Type B pancreatic cell (in vitro differentiated cells): ENCODE data around the gene PRKAR2A. TPM values are rescaled to one million over a fixed set of nuclear protein-coding genes. Genes with fewer than 3 reads are reported as not detected.

Experiments
- DNase-seq: peaks from one replicate; pipeline ENCODE4 v3.0.0; 2021; ENCODE audit warnings: mixed read lengths; ENCODE audit not compliant: unreplicated experiment; ENCODE audit errors: extremely low spot score
- H3K27ac Mint-ChIP-seq: 2 replicates; pipeline ENCODE4 v1.8.0; 2021; ENCODE audit warnings: mild to moderate bottlenecking, mixed read lengths
- H3K27me3 Mint-ChIP-seq: 2 replicates; pipeline ENCODE4 v1.8.0; 2021; ENCODE audit warnings: mixed read lengths
- H3K36me3 Mint-ChIP-seq: 2 replicates; pipeline ENCODE4 v1.8.0; 2021; ENCODE audit warnings: mixed read lengths
- H3K4me1 Mint-ChIP-seq: one replicate; pipeline ENCODE4 v1.8.0; 2021; ENCODE audit warnings: mixed read lengths; ENCODE audit not compliant: unreplicated experiment
- H3K4me3 Mint-ChIP-seq: 2 replicates; pipeline ENCODE4 v1.8.0; 2021; ENCODE audit warnings: mild to moderate bottlenecking, mixed read lengths
- H3K9me3 Mint-ChIP-seq: 2 replicates; pipeline ENCODE4 v1.8.0; 2021; ENCODE audit warnings: mixed read lengths
- CTCF ChIP-seq: fragments of 200-600 bp; sonication (generic); conservative IDR thresholded peaks from 2 replicates; pipeline ENCODE4 v1.5.0; 2021; ENCODE audit warnings: antibody characterized with exemption, mild to moderate bottlenecking
- total RNA-seq: library from RNA; stranded (reverse); gene quantifications from 2 replicates; pipeline ENCODE4 v1.2.1, GENCODE V29; 2021; ENCODE audit warnings: low replicate concordance

The PRKAR2A gene
- total RNA-seq, 1 donor from 2014 or later: 44.1 TPM

DNA sequence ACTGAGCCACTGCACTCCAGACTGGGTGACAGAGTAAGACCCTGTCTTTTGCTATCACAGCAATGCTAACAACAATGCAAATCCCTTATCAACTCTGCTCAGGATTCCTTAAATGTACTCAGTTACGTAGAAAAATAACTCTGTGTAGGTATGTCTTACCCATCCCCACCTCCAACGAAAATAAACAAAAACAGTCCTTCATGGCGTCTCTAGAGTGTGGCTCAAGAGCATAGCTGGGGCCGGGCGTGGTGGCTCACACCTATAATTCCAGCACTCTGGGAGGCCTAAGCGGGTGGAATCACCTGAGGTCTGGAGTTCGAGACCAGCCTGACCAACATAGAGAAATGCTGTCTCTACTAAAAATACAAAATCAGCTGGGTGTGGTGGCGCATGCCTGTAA lies 148.8 kb downstream of the PRKAR2A start:
- no peak for DNase-seq
- no peak overlapping the region for H3K27ac Mint-ChIP-seq
- H3K4me3 Mint-ChIP-seq: no peak overlapping the region
- H3K36me3 Mint-ChIP-seq: peaks cover 26% of the 10 kb centered on the region
- no peaks in the 10 kb centered on the region for H3K27me3 Mint-ChIP-seq
- H3K9me3 Mint-ChIP-seq: peaks cover 4% of the 10 kb centered on the region
- H3K4me1 Mint-ChIP-seq: peaks cover 18% of the 10 kb centered on the region
- TF ChIP-seq CTCF: no peak

- peaks cover 29% of the 10 kb centered on the region for H3K36me3 Mint-ChIP-seq
- peaks cover 18% of the 10 kb centered on the region for H3K4me1 Mint-ChIP-seq
- no peaks in the 10 kb centered on the region for H3K27me3 Mint-ChIP-seq
- no peak for TF ChIP-seq CTCF
- DNase-seq: no peak
- peaks cover 4% of the 10 kb centered on the region for H3K9me3 Mint-ChIP-seq
- H3K4me3 Mint-ChIP-seq: no peak overlapping the region
- no peak overlapping the region for H3K27ac Mint-ChIP-seq
These were observed 149.7 kb downstream of the PRKAR2A start for GRCh38 chr3:48697952-48698351.

GRCh38 chr3:48696601-48697000 lies 151.1 kb downstream of the PRKAR2A start:
- no peaks in the 10 kb centered on the region for H3K9me3 Mint-ChIP-seq
- H3K27me3 Mint-ChIP-seq: no peaks in the 10 kb centered on the region
- no peak for DNase-seq
- H3K4me3 Mint-ChIP-seq: no peak overlapping the region
- H3K4me1 Mint-ChIP-seq: peaks cover 10% of the 10 kb centered on the region
- no peak for TF ChIP-seq CTCF
- H3K27ac Mint-ChIP-seq: peak overlapping the region; percentile 64
- H3K36me3 Mint-ChIP-seq: peaks cover 23% of the 10 kb centered on the region

Other genes with a start within 250 kb of the PRKAR2A start
- 273 and 324 TPM in 2 replicates for gene UQCRC1, start 238.2 kb downstream of the PRKAR2A start, total RNA-seq
- not detected in 2 replicates for gene TMEM89, start 226.1 kb downstream of the PRKAR2A start, total RNA-seq
- 19.7 and 35.6 TPM in 2 replicates for gene SLC26A6, start 212.4 kb downstream of the PRKAR2A start, total RNA-seq
- 9.8 and 10.2 TPM in 2 replicates for gene CELSR3, start 185.0 kb downstream of the PRKAR2A start, total RNA-seq
- gene NCKIPSD, start 162.0 kb downstream of the PRKAR2A start, total RNA-seq: 20.1 and 22.1 TPM in 2 replicates
- 104 and 145 TPM in 2 replicates for gene IP6K2, start 130.7 kb downstream of the PRKAR2A start, total RNA-seq
- 15.2 and 15.3 TPM in 2 replicates for gene SLC25A20, start 51.0 kb upstream of the PRKAR2A start, total RNA-seq
- 82.3 and 84.4 TPM in 2 replicates for gene ARIH2, start 71.0 kb upstream of the PRKAR2A start, total RNA-seq
- 47.4 and 54.8 TPM in 2 replicates for gene P4HTM, start 142.4 kb upstream of the PRKAR2A start, total RNA-seq
- 272 and 334 TPM in 2 replicates for gene WDR6, start 159.5 kb upstream of the PRKAR2A start, total RNA-seq
- gene DALRD3, start 170.7 kb upstream of the PRKAR2A start, total RNA-seq: 31.2 and 36.0 TPM in 2 replicates
- 62.0 and 67.0 TPM in 2 replicates for gene NDUFAF3, start 174.2 kb upstream of the PRKAR2A start, total RNA-seq
- 221 and 256 TPM in 2 replicates for gene IMPDH2, start 181.5 kb upstream of the PRKAR2A start, total RNA-seq
- 115 and 123 TPM in 2 replicates for gene QRICH1, start 246.2 kb upstream of the PRKAR2A start, total RNA-seq